PC-9 (cell line): ENCODE measurements around the gene PI4KA. TPM values are rescaled to one million over a fixed set of nuclear protein-coding genes. Genes with fewer than 3 reads are reported as not detected.

Experiments
- BruUV-seq: library from RNA; stranded (reverse); fragments of 400-500 nt; replicated peaks from 2 replicates; lab custom pipeline; 2021; lab: Mats Ljungman, UMichigan
- CTCF ChIA-PET: fragments of 300-600 bp; sonication (Branson Sonifier 250); formaldehyde crosslinking; loops from one replicate; lab custom pipeline; 2022; ENCODE audit warnings: antibody characterized with exemption; lab: Charles Lee
- POLR2A ChIA-PET: fragments of 300-600 bp; sonication (Branson Sonifier 250); formaldehyde crosslinking; loops from one replicate; lab custom pipeline; 2022; ENCODE audit warnings: antibody characterized with exemption; ENCODE audit not compliant: unreplicated experiment; lab: Charles Lee
- DNase-seq, 2 experiments: peaks; one replicate each; pipeline versions ENCODE4 v3.0.0 to v3.0.0-alpha.2; 2015 to 2022; ENCODE audit warnings: mixed read lengths in 1 of 2
- H2AFZ ChIP-seq: fragments of 200-600 bp; sonication (generic); 2 replicates; pipeline ENCODE4 v1.8.1; 2017; ENCODE audit warnings: antibody characterized with exemption
- H3F3A ChIP-seq: fragments of 200-600 bp; sonication (generic); 2 replicates; pipeline ENCODE4 v1.8.1; 2017; ENCODE audit warnings: antibody characterized with exemption, mild to moderate bottlenecking, low read depth; ENCODE audit not compliant: insufficient read depth
- H3K27ac ChIP-seq: fragments of 200-600 bp; sonication (generic); 2 replicates; pipeline ENCODE4 v1.6.1; 2016; ENCODE audit warnings: mixed run types
- H3K27me3 ChIP-seq: fragments of 200-600 bp; sonication (generic); 2 replicates; pipeline ENCODE4 v1.6.1; 2016; ENCODE audit warnings: low read depth, mixed run types; ENCODE audit not compliant: insufficient read depth
- H3K36me3 ChIP-seq: fragments of 200-600 bp; sonication (generic); 2 replicates; pipeline ENCODE4 v1.6.1; 2016; ENCODE audit warnings: low read depth, mixed run types
- H3K4me1 ChIP-seq: fragments of 200-600 bp; sonication (generic); replicated peaks from 2 replicates; pipeline ENCODE4 v1.6.1; 2016; ENCODE audit warnings: mixed run types; ENCODE audit not compliant: insufficient read depth
- H3K4me2 ChIP-seq: fragments of 200-600 bp; sonication (generic); 2 replicates; pipeline ENCODE4 v1.6.1; 2017; ENCODE audit warnings: mixed run types
- H3K4me3 ChIP-seq: fragments of 200-600 bp; sonication (generic); 2 replicates; pipeline ENCODE4 v1.6.1; 2016; ENCODE audit warnings: mixed run types
- H3K79me2 ChIP-seq: fragments of 200-600 bp; sonication (generic); 2 replicates; pipeline ENCODE4 v1.6.1; 2017; ENCODE audit warnings: low read depth, mixed run types
- H3K9me2 ChIP-seq: fragments of 200-600 bp; sonication (generic); 2 replicates; pipeline ENCODE4 v1.8.1; 2017; ENCODE audit warnings: mild to moderate bottlenecking; ENCODE audit not compliant: insufficient read depth
- H3K9me3 ChIP-seq: fragments of 200-600 bp; sonication (generic); 2 replicates; pipeline ENCODE4 v1.8.1; 2016; ENCODE audit warnings: low read depth; ENCODE audit not compliant: insufficient read depth
- H4K20me1 ChIP-seq: fragments of 200-600 bp; sonication (generic); 2 replicates; pipeline ENCODE4 v1.8.1; 2017; ENCODE audit not compliant: insufficient read depth
- EZH2 ChIP-seq: fragments of 200-600 bp; sonication (generic); IDR thresholded peaks from 2 replicates; pipeline ENCODE4 v1.8.0; 2017; ENCODE audit warnings: antibody characterized with exemption, low read depth
- intact Hi-C: fragments of 100-400 bp; cut with micrococcal nuclease; formaldehyde crosslinking; loops from one replicate; pipeline ENCODE4 v1.10.0; 2022; ENCODE audit not compliant: unreplicated experiment
- total RNA-seq: library from RNA; stranded (reverse); gene quantifications from 2 replicates; pipeline ENCODE4 v1.2.3, GENCODE V29; 2021
- TF ChIP-seq, protein P1 (sequence below): fragments of 200-600 bp; sonication (generic); conservative IDR thresholded peaks from 2 replicates; pipeline ENCODE4 v1.6.1; 2017; ENCODE audit warnings: mixed run types, antibody characterized with exemption, mild to moderate bottlenecking, moderate library complexity

PI4KA gene
- total RNA-seq, 1 experiment from 2014 or later = 27.9 TPM

DNA sequence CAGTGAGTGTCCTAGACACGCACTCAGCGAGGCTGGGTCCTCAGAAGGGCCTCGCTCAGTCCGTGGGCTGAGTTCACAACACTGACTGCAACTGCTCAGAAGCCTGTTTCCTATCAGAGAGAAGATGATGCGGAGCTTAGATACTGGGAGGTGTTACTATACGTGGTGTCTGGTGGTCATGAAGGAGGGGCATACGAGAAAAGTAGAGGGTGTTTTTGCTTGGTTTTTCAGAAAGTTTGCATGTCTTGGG is 94.2 kb downstream of the PI4KA start:
- CTCF ChIA-PET = no interaction called here

DNA sequence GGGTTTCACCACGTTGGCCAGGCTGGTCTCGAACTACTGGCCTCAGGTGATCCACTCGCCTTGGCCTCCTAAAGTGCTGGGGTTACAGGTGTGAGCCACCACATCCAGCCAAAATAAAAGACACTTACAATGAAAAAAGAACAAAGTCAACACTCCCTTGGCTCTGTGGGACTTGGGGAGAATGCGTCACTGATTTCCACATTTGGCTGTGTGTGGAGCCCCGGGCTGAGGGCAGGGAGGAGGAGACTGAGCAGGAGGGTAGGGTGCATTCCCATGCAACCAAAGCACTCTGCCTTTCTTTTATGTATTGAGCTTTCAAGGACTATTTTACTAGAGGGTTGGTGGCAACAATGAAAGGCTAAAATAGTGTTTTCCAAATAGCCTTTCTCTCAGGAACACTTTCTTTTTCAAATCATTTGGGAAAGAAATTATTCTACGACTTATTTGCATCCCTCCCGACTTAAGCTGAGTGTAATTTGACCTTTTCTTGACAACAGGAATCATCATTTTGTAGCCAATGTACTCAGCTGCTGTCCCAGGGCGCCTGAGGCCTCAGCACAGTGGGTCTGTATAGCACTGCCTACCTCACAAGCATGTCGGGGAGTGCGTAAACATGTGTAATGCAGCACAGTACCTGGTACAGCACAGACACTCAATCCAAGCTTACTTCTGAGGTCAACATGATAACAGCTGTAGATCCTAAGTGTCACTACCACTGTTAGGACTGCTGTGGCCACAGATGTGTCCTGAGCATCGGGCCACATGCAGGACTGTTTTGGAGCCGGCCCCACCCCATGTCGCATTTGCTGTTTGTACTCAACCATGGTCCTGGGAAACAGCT is 94.8 kb downstream of the PI4KA start:
- no peaks in the 10 kb centered on the region for H3K79me2 ChIP-seq
- no peaks in the 10 kb centered on the region for H3K27me3 ChIP-seq
- H2AFZ ChIP-seq = no peak overlapping the region
- ChIA-PET POLR2A (no interaction called here), CTCF (no interaction called here)
- TF ChIP-seq EZH2 = no peak
- TF ChIP-seq, protein P1, sequence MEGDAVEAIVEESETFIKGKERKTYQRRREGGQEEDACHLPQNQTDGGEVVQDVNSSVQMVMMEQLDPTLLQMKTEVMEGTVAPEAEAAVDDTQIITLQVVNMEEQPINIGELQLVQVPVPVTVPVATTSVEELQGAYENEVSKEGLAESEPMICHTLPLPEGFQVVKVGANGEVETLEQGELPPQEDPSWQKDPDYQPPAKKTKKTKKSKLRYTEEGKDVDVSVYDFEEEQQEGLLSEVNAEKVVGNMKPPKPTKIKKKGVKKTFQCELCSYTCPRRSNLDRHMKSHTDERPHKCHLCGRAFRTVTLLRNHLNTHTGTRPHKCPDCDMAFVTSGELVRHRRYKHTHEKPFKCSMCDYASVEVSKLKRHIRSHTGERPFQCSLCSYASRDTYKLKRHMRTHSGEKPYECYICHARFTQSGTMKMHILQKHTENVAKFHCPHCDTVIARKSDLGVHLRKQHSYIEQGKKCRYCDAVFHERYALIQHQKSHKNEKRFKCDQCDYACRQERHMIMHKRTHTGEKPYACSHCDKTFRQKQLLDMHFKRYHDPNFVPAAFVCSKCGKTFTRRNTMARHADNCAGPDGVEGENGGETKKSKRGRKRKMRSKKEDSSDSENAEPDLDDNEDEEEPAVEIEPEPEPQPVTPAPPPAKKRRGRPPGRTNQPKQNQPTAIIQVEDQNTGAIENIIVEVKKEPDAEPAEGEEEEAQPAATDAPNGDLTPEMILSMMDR = no peak
- H3F3A ChIP-seq = no peaks in the 10 kb centered on the region
- no peaks in the 10 kb centered on the region for H3K9me2 ChIP-seq
- no peak for DNase-seq
- H3K36me3 ChIP-seq = 0 out of 2 replicates have a peak, but pooled peaks cover 2% of the 10 kb centered on the region
- intact Hi-C loops = no loop called here
- H3K9me3 ChIP-seq = no peaks in the 10 kb centered on the region
- H3K27ac ChIP-seq = no peak overlapping the region
- H4K20me1 ChIP-seq = no peaks in the 10 kb centered on the region
- no peak overlapping the region for H3K4me3 ChIP-seq
- H3K4me1 ChIP-seq = no peaks in the 10 kb centered on the region
- no peak overlapping the region for H3K4me2 ChIP-seq
- BruUV-seq = no TSS peak

More for the DNA sequence above, 94.2 kb downstream of the PI4KA start:
- no peak overlapping the region for H3K4me2 ChIP-seq
- TF ChIP-seq EZH2 = no peak
- TF ChIP-seq, protein P1 = no peak
- no peaks in the 10 kb centered on the region for H3K27me3 ChIP-seq
- no peaks in the 10 kb centered on the region for H3K79me2 ChIP-seq
- H3K9me3 ChIP-seq = no peaks in the 10 kb centered on the region
- no peak overlapping the region for H3K27ac ChIP-seq
- no TSS peak for BruUV-seq
- H3F3A ChIP-seq = no peaks in the 10 kb centered on the region
- H3K9me2 ChIP-seq = no peaks in the 10 kb centered on the region
- no peak overlapping the region for H3K4me3 ChIP-seq
- H3K4me1 ChIP-seq = no peaks in the 10 kb centered on the region
- H3K36me3 ChIP-seq = 0 out of 2 replicates have a peak, but pooled peaks cover 2% of the 10 kb centered on the region
- POLR2A ChIA-PET = no interaction called here
- no peak overlapping the region for H2AFZ ChIP-seq
- no peaks in the 10 kb centered on the region for H4K20me1 ChIP-seq
- intact Hi-C loops = no loop called here
- DNase-seq = no peak

DNA sequence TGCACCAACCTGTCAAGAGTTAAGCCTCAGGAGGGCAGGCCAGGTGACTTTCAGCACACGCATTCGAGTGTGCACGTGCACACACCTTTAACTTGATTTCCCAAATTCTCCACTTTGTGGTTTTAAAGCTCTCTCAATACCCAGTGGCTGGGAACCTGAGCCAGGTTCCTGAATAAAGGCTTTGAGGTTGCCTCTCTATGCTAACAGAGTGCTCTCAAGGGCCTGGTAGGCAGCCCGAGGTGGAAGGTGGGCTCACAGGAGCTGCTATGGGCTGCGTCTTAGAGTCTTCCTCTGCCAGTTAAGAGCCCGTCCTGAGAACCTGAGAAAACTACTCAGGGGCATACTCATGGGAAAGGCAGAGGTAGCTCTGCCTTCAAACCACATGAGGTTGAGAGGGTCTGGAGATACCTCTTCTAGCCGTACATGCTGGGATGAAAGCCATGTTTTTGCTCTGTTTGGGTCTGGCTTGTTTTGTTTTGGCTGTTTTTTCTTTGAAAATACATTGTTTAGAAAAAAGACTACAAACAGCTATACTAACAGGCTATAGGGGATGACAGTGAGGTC is 96.3 kb downstream of the PI4KA start:
- no peak for DNase-seq
- ChIA-PET CTCF (no interaction called here), POLR2A (no interaction called here)
- Histone ChIP-seq H3K4me1 (no peaks in the 10 kb centered on the region), H2AFZ (no peak overlapping the region), H4K20me1 (no peaks in the 10 kb centered on the region), H3K4me2 (no peak overlapping the region), H3K79me2 (no peaks in the 10 kb centered on the region), H3K4me3 (no peak overlapping the region), H3F3A (no peaks in the 10 kb centered on the region), H3K9me3 (no peaks in the 10 kb centered on the region), H3K9me2 (no peaks in the 10 kb centered on the region), H3K36me3 (0 out of 2 replicates have a peak, but pooled peaks cover 2% of the 10 kb centered on the region), H3K27ac (no peak overlapping the region), H3K27me3 (no peaks in the 10 kb centered on the region)
- BruUV-seq = no TSS peak
- TF ChIP-seq, protein P1 = no peak
- no peak for TF ChIP-seq EZH2
- intact Hi-C loops = no loop called here
